NCI-H748 treated with DMSO at 0.1 percent for 48 hours (cell line): ENCODE results near the gene ARHGDIB.

ENCODE experiments used
- DNase-seq: peaks from one replicate; lab custom pipeline; 2025; lab: John Stamatoyannopoulos, UW

ARHGDIB gene

DNA sequence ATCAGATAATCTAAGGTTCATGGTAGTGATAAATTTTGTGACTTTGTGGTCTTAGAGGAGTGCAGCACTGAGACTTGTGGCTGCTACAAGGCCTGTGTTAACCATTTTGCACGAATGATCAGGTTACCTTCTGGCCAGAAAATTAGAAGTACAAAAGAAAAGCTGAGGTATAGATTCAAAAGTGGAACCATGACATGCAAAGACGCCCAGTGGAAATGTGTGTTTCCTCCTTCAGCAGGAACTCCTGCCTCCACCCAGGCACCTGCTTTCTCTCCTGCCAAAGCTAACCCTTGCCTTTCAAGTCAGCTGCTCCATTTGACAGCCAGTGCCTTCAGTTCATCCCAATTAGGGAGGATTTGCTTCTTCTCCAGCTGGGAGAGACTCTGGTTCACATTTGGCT is 21.6 kb upstream of the ARHGDIB start:
- no peak for DNase-seq

DNA sequence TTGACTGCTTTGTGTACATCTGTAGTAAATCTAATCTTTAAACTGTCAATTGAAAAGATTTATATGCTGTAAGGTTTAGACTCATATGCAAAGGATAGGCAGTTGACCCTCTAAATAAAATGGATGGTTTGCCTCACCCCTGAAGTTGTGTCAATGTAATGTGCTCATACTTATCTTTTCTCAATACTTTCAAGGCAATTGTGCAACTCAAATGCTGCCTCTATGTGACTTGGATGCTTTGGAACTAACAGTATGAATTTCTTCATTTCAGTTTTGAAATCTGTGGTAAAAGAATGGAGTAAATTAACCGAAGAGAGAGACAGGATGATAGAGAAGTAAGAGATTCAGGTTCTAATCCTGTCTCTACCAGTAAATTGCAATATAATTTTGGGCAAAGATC is 21.2 kb upstream of the ARHGDIB start:
- DNase-seq: no peak

DNA sequence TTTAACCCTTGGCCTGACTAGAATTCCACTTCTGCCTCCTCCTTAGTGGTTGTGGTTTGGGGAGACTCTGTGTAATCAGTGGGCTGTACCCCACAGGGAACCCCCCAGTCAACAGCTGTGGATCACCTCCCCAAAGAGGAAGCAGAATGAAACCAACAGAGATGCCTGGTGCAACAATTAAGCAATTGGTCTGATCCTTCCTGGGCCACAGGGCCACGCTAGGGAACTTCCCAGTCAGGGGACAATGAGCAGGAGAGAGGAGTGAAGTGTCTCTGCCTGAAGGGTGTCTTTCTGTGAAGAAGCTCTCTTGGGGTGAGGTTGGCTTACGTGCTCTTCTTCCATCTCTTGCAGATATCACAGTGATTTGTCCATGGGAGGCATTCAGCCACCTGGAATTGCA is 19.6 kb upstream of the ARHGDIB start:
- no peak for DNase-seq

DNA sequence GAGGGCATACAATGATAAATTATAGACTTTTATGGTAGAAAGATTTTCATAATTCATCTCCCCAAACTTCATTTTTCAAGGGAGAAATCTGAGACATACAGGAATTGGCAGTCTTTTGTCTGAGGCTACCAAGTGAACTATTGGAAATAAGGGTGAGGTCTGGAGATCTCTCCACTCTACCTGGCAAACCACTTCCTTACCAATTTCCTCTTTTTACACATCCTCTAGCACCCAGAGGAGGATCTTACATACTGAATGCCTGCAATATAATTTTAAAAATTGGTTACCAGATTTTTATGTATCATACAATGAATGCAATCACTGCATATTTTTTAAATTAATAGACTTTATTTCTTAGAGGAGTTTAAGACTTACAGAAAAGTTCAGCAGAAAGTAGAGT is 18.1 kb upstream of the ARHGDIB start:
- DNase-seq: no peak

DNA sequence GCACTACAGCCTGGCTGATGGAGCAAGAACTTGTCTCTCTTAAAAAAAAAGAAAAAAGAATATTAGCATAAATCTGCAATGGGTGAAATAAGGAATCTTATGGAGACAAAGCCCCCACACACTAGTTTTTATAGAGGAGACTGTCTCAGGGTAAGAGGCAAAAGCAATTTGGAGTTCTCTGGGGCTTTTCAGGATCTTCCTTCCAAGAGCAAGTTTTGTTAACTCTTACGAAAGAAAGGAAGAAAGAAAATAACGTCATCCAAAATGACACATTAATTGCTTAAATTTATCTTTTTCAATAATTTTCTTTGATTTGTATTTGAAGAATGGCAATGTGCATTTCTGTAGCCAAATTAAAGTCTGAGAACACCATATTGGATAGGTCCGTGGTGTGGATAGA is 15.3 kb upstream of the ARHGDIB start:
- DNase-seq: no peak

DNA sequence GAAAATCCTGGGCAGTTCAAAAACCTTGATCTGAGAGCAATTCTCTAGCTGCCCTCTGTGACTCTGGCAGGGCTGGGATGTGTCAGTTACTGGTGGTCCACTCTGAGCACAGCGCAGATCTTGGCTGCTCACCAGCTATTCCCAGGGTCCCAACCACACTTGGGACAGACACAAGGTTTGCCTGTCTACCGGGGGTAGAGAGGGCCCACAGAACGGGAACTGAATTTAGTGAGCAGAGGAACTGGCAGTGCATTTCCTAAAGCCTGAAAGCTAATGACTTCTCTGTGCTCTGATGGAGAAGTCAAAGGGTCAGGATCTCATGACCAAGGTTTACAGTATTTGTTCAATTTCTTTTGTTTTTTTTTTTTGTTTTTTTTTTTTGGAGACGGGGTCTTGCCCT is 14.1 kb upstream of the ARHGDIB start:
- no peak for DNase-seq

DNA sequence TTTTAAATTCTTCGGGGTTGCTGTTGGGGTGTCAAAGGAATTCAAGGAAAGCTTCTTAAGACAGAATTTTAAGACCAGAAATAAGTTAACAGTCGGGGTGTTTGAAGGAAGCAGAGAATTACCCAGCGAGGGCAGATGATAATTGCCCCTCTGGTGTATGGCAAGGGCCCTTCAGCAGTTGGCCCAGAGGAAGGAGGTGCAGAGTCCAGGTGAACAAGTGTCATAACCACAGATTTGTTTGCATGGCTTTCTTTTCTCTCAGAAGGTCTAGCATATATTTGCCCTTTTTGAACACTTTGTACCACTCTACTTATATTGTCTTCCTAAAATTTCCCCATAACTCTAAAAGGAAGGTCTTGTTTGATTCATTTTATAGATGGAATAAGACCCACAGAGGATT is 13.2 kb upstream of the ARHGDIB start:
- no peak for DNase-seq

DNA sequence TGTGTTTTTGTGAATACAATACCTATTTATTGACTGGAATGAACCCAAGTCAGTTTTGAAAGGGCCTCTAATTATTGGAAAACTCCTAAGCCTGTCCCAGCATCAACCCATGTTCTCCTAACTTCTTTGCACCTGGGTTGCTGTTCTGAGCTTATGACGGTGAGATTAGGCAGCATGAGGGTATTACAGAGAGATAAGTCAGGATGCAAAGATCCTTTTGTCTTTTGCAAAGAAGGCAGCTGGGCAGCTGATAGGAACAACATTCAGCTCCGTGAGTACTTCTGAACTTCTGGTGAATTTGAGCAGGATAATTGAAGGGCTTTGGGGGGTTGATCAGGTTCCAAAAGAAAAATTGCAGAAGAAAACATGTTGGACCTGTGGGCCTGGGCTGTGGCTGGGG is 11.4 kb upstream of the ARHGDIB start, which contains the start of gene PDE6H:
Gene PDE6H, plus strand, starts transcription at position 227 of the 400 bp plus-strand sequence. CDS start 4,971 bp downstream, outside the sequence.
- no peak for DNase-seq

DNA sequence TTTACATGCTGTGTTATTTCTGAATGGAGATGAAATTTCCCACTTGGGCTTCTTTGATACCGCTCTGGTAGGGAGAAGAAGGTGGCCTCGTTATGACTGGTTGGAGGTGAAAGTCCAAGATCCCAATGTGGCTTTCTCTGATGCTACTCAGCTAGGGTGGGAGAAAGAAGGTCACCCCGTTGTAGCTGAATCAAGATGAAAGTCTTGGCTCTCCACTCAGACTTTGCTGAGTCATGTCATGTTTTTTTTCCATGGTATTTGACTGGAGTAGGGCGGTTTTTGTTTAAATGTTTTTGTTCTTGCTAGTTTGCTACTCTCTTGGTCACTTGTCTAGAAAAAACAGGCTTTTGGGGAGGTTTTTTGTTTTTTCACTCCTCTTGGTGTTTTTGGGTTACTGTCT is 9.1 kb upstream of the ARHGDIB start:
- no peak for DNase-seq

DNA sequence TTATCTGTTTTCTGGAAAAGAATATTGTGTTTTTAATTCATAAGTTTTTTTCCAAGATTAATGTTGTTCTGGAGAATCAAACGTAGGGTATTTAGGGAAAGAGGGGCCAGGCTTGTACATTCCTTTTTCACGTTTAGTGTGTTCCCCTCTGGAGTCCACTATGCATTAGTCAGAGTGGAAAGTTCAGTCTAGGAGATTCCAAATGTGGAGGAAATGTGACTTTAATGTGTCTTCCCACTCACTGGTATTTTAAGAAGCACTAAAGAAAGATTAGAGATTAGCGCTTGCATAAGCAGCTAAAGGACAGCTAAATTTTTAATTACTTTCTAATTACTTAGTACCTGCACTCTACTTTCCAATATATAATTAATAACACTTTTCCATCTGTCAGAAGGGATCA is 7.1 kb upstream of the ARHGDIB start:
- DNase-seq: no peak

DNA sequence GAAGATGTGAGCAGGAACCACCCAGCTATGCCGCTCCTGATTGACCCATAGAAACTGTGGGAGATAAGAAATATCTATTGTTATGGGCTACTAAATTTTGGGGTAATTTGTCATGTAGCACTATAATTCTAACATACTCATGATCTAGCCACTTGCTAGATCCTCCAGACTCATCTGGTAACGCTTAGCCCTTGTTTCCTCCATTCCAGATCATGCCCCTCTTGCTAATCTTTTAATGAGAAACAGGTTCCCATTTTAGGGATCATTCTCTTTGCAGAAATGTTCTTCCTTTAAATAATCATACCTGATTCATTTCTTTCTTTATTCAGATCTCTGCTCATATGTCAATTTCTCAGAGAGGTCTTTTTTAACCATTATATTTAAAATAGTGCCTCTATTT is 3.8 kb upstream of the ARHGDIB start:
- no peak for DNase-seq

DNA sequence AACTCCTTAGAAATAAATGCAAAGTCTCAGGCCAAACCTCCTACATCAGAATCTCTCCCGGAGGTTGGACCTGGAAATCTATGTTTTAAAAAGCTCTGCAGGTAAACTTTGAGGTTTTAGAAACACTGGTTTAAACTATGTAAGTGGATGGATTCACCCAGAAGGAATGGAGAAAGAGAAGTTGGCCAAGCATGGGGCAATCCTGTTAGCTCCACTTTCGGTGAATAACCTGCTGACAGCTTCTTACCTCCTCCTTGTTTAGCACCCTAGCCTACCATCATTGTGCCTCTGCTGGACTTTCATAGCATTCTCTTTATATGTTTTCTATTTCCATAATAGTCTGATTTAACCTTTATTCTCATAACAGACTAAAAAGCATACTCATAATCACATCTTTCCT is 3.0 kb upstream of the ARHGDIB start:
- DNase-seq: no peak

DNA sequence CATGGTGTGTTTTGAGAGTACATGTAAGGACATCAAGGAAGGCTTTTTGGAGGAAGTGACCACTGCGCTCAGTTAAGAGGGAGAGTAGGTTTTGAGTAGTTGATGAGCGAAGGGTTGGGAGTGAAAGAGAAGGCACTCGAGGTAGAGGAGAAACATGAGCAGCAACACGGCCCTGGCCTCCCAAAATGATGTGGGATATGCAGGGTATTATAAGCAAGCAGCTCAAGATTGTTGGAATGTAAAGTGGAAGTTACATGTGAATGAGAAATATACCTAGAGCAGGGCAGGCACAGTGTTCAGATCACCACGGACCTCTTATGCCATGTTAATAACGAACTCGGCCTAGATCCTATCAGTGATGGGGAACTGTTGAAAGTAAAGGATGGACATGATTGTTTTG is 2.1 kb upstream of the ARHGDIB start:
- no peak for DNase-seq

DNA sequence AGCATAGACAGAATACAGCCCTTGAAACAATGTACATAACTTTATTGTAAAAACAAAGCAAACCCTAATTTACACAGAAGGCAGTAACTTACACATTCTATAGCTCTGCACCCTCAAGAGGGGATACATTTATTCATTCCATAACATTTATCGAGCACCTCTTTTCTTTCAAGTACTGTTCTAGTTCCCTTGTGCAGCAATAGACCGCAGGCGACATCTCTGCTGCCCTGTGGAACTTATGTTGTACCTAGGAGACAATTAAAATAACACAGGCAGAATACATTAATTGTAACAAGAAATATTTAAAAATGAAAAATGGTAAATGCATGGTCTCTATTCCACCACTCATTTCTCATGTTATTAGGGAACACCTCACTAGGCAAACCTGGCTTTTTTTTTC is 1.4 kb upstream of the ARHGDIB start:
- no peak for DNase-seq

DNA sequence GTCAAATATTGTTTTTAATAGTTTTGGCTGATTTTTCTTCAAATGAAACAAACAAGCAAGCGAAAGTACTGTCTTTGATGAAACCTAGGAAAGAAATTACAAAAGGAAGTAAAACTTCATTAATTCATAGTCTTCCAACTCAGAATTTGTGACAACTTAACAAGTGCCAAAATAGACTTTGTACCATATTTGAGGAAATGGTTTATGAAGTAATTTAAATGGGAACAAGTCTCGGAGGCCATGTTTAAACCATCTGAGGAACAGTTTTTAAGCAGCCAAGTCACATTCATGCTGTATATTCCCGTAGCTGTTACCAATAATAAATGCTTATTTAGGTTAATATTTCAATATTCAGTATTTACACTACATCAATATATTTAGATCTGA is 745 bp upstream of the ARHGDIB start:
- no peak for DNase-seq

DNA sequence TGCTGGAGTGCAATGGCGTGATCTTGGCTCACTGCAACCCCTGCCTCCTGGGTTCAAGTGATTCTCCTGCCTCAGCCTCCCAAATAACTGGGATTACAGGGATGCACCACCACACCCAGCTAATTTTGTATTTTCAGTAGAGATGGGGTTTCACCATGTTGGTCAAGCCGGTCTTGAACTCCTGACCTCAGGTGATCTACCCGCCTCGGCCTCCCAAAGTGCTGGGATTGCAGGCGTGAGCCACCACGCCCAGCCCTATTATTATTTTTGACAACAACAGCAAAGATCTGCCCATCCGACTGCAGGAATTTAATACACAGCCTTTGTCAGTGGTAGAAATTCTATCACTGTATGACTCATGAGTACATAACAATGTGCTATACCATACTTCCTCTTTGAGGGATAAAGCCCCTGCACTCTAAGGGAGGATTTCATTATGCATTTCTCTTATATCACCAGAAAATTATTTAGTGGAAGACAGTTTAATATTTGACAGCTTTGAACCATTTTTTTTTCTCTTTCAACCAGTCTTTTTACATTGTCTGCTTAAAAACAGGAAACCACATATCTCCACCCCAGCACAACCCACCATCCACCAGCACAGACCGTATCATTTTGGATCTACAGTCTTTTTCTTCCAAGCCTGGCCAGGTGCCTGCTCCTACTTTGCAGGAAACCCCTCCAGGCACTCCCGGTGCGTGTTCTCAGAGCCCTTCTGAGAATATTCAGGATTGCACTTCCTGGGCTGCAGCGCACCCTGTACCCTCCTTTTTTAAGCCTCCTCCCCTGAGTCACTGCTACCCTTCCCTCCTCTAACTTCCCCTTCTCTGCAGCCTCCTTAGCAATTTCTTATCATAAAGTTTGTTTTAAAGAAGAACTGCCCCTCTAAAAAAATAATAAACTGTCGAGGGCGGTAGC is 594 bp downstream of the ARHGDIB start:
- DNase-seq: no peak

DNA sequence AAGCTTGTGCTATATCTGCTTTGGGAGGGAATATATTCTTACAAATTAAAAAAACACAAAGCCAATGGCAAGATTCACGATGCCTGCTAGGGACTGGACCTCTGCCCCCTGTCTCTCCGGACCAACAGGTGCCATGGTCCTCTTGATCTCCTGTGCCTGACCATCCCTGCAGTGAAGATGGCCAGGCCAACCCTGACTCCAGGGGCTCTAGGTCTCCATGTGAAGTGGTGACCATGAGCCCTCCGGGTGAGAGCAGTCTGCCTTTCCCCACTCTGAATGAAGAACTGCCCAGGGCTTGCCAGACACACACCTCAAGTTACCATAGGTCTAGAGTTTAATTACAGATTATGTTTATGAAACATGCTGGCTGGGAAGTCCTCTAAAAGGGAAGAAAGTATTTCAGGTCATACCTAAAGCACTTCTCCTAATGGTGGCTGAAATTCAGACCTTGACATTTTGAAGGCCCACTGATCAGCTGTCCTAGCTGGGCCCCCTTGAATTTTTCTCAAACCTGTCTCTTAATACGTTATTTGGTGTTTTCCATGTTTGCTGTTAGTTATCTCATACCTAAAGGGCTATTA is 1.4 kb downstream of the ARHGDIB start:
- no peak for DNase-seq

DNA sequence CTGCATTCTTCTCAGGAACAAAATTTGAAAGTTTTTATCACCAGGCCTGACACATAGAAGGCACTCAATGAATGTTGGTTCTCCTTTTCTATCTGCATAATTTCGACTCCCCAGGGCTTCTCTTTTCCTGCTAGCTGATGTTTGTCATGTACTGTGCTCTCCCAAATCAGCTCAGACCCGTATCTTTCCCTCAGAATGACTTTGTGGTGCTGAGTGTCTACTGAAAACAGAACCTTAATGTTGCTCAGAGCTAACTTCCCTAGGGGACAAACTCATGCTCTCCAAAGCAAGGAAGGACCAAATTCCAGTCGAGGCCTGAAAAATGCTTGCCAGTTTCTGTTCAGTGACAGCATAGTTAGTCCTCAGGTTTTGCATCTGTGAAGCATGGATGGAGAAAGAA is 1.9 kb downstream of the ARHGDIB start:
- no peak for DNase-seq

DNA sequence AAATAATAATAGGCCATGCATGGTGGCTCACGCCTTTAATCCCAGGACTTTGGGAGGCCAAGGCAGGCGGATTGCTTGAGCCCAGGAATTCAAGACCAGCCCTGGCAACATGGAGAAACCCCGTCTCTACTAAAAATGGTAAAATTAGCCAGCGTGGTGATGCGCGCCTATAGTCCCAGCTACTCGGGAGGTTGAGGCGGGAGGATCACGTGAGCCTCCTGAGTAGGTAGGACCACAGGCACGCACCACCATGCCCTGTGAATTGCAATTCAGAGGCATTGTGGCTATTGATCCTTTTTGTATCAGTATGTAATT is 2.3 kb downstream of the ARHGDIB start:
- no peak for DNase-seq

DNA sequence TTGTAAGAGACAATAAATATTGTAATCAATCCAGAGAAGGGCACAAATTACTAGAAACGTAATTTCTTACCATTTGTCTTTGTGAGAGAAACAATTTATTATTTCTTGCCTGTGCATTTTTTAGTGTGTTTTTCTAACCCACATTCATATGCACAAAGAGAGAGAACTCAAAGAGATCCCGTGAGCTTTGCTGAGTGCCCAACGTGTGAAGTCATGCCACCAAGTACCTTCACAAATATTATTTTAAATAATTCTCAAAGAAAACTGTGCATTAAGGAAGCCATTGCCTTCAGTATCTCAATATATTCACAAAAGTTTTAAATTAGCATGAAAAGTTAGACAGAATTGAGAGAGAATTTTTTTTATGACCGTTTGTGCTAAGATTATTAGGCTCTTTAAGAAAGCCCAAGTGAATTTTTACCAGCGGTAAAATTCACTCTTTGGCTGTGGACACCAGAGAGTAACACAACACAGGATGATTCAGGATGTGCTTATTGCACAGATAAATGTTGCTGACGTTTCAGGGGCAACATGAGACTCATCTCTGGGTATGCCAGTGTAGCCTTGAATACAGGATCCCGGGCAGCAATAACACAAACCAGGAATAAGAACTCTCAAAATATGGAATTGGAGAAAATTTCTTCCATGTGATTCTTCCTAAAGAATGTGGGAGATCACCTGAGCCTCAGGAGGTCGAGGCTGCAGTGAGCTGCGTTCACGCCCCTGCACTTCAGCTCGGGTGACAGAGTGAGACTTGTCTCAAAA is 2.9 kb downstream of the ARHGDIB start:
- no peak for DNase-seq

DNA sequence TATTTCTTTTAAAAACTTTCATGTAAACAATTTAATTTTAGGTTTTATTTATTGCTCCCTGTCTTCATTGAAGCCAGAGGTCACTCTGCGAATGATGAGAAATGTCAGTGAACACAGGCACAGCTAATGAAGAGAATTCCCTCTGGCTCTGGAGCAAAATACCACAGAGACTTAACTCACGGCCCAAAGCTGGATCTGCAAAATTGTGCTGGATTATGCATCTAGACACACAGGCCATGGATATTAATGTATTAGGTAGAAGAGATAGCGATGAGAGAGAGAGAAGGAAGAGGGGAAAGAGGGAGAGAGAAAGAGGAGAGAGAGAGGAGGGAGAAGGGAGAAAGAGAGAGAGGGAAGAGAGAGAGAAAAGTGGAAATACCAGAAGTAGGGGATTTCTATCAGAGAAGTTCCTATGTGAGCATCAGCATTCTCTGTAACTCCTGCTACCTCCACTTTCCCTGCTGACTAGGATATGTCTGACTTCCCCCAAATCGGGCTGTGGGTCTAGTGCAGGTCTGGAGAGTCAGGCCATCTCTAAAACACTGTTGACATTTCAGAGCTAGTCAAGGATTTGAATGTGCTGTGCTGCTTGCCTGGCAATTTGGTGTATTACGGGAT is 3.7 kb downstream of the ARHGDIB start:
- DNase-seq: no peak

DNA sequence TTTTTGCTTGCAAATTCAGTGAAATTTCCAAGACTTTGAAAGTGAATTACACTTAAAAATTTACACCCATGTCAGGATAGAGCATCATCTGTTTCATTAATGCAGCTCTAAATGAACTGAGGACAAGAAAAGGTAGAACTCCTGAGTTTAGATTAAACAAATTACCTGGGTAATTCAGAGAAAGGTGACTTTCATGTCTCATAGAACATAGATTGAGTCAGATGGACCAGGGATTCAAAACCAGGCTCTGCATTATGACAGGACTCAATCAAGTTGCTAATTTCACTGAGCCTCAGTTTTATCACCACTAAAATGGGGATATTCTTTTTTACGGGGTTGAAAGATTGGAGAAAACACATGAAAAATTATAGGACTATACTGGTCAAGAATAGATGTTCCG is 4.5 kb downstream of the ARHGDIB start:
- no peak for DNase-seq
